Trophoblast cell (in vitro differentiated cells and primary cell): ENCODE measurements around the gene HNRNPC.
A peak's percentile ranks its signal among the peaks of the same experiment; 100 is the strongest.

Experiments used
- DNase-seq, 2 donors: peaks; one replicate each; pipeline ENCODE4 v3.0.0-alpha.2; 2016
- H2AFZ ChIP-seq: 2 replicates; pipeline ENCODE4 v1.6.1; 2013; ENCODE audit warnings: low read length, moderate library complexity, mild to moderate bottlenecking; ENCODE audit not compliant: insufficient read depth, poor library complexity
- H2AK5ac ChIP-seq: 2 replicates; pipeline ENCODE4 v1.6.1; 2013; ENCODE audit warnings: mild to moderate bottlenecking, low read length
- H2BK120ac ChIP-seq: 2 replicates; pipeline ENCODE4 v1.6.1; 2013; ENCODE audit warnings: low read length, mild to moderate bottlenecking, moderate library complexity; ENCODE audit not compliant: insufficient read depth, poor library complexity
- H2BK12ac ChIP-seq: 2 replicates; pipeline ENCODE4 v1.6.1; 2013; ENCODE audit warnings: mild to moderate bottlenecking, low read length, moderate library complexity
- H2BK5ac ChIP-seq: 2 replicates; pipeline ENCODE4 v1.6.1; 2013; ENCODE audit warnings: low read length, low read depth, moderate library complexity, mild to moderate bottlenecking; ENCODE audit not compliant: poor library complexity
- H3K14ac ChIP-seq: 2 replicates; pipeline ENCODE4 v1.6.1; 2013; ENCODE audit warnings: mild to moderate bottlenecking, low read length
- H3K18ac ChIP-seq: 2 replicates; pipeline ENCODE4 v1.6.1; 2013; ENCODE audit warnings: mild to moderate bottlenecking, low read length
- H3K23ac ChIP-seq: 2 replicates; pipeline ENCODE4 v1.6.1; 2013; ENCODE audit warnings: low read length
- H3K27ac ChIP-seq: 2 replicates; pipeline ENCODE4 v1.5.1; 2013; ENCODE audit warnings: low read depth, mild to moderate bottlenecking, inconsistent platforms, low read length, moderate library complexity
- H3K27me3 ChIP-seq: 2 replicates; pipeline ENCODE4 v1.6.1; 2013; ENCODE audit warnings: inconsistent platforms, mild to moderate bottlenecking, low read length, moderate library complexity; ENCODE audit not compliant: insufficient read depth
- H3K36me3 ChIP-seq, 2 experiments: 1 replicate in 1 of 2; 2 replicates in 1 of 2; pipeline ENCODE4 v1.6.1; 2013; ENCODE audit warnings: low read length in 2 of 2, mild to moderate bottlenecking in 2 of 2, moderate library complexity in 1 of 2; ENCODE audit not compliant: insufficient read depth in 2 of 2, control insufficient read depth in 1 of 2
- H3K4ac ChIP-seq: 2 replicates; pipeline ENCODE4 v1.6.1; 2013; ENCODE audit warnings: low read depth, mild to moderate bottlenecking, low read length, moderate library complexity
- H3K4me1 ChIP-seq, 2 experiments: 1 replicate in 1 of 2; 2 replicates in 1 of 2; pipeline ENCODE4 v1.6.1; 2013; ENCODE audit warnings: low read length in 2 of 2, mild to moderate bottlenecking in 2 of 2, moderate library complexity in 1 of 2; ENCODE audit not compliant: insufficient read depth in 2 of 2, control insufficient read depth in 1 of 2
- H3K4me2 ChIP-seq: 2 replicates; pipeline ENCODE4 v1.6.1; 2013; ENCODE audit warnings: inconsistent platforms, mild to moderate bottlenecking, low read length, moderate library complexity
- H3K4me3 ChIP-seq: 2 replicates; pipeline ENCODE4 v1.5.1; 2013; ENCODE audit warnings: mild to moderate bottlenecking, low read depth, low read length, inconsistent platforms
- H3K79me1 ChIP-seq: one replicate; pipeline ENCODE4 v1.6.1; 2013; ENCODE audit warnings: low read length
- H3K79me2 ChIP-seq: 2 replicates; pipeline ENCODE4 v1.6.1; 2013; ENCODE audit warnings: low read length, mild to moderate bottlenecking; ENCODE audit not compliant: control insufficient read depth, insufficient read depth, poor library complexity
- H3K9ac ChIP-seq: 2 replicates; pipeline ENCODE4 v1.6.1; 2013; ENCODE audit warnings: mild to moderate bottlenecking, low read length
- H3K9me3 ChIP-seq: 2 replicates; pipeline ENCODE4 v1.6.1; 2013; ENCODE audit warnings: low read depth, mild to moderate bottlenecking, control low read depth, inconsistent platforms, low read length; ENCODE audit not compliant: insufficient read depth
- H4K12ac ChIP-seq: 2 replicates; pipeline ENCODE4 v1.6.1; 2013; ENCODE audit warnings: low read depth, mild to moderate bottlenecking, low read length, moderate library complexity
- H4K8ac ChIP-seq: 2 replicates; pipeline ENCODE4 v1.6.1; 2013; ENCODE audit warnings: low read depth, mild to moderate bottlenecking, low read length, moderate library complexity
- H4K91ac ChIP-seq: one replicate; pipeline ENCODE4 v1.6.1; 2013; ENCODE audit warnings: low read depth, mild to moderate bottlenecking, low read length, moderate library complexity
- WGBS: extraction: QIAGEN DNeasy Blood & Tissue Kit; methylation state at CpG from one replicate; pipeline ENCODE4 v1.1.7; 2013; ENCODE audit warnings: missing lambda C conversion rate; ENCODE audit not compliant: insufficient read length, insufficient coverage; ENCODE audit errors: extremely low coverage; 5-methylcytosine and 5-hydroxymethylcytosine counted together

HNRNPC gene

DNA sequence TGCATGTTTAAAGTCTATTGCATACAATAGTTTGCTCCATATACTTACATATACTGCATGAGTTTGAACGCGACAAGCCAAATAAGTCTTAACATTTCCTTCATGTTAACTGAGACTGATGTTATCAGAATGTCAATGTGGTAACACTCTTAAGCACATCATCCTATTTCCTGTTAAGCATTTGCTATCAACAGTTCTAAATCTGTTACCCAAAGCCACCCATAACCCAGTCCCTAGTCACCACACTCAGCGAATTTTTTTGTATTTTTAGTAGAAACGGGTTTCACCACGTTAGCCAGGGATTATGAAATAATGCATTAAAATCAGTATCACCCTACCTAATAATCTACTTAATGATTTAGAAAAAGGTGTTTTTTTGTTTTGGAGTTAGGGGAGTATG, 39.4 kb downstream of the HNRNPC start:
- Histone ChIP-seq H3K14ac (no peak overlapping the region), H2BK12ac (no peak overlapping the region), H3K4me3 (no peak overlapping the region), H3K27me3 (no peaks in the 10 kb centered on the region), H3K79me2 (peaks cover 9% of the 10 kb centered on the region), H3K23ac (no peak overlapping the region), H3K36me3 (peaks cover 41 to 53% of the 10 kb centered on the region in 2 experiments), H2AFZ (no peak overlapping the region), H3K9ac (no peak overlapping the region), H3K27ac (no peak overlapping the region), H4K8ac (no peak overlapping the region), H2BK5ac (no peak overlapping the region), H3K9me3 (no peaks in the 10 kb centered on the region), H4K91ac (no peak overlapping the region), H3K4me2 (no peak overlapping the region), H3K79me1 (no peaks in the 10 kb centered on the region), H3K18ac (no peak overlapping the region), H2AK5ac (no peak overlapping the region), H2BK120ac (no peak overlapping the region), H3K4me1 (no peaks in the 10 kb centered on the region), H4K12ac (no peak overlapping the region), H3K4ac (no peak overlapping the region)
- WGBS, result no CpG with 5 or more reads among the region's 5 CpGs
- no peak for DNase-seq

DNA sequence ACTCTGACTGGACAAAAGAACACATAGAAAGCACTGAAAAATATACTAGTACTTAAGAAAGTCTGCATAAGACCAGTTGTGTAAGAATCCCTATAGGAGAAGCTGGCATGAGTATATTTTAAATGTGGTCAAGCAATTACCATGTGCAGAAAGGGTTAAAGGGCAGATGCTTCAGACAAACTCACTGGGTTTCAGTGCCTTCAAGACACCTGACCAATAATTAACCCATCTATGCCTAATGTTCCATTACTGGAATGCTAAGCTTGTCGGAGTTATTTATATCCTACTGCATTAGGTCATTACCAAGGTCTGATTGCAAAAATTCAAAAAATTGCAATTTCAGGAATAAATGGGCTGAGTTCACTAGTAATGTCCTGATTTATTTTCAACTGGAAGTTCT, 41.3 kb downstream of the HNRNPC start:
- Histone ChIP-seq H3K18ac (no peak overlapping the region), H3K9ac (no peak overlapping the region), H3K79me2 (peaks cover 7% of the 10 kb centered on the region), H4K12ac (no peak overlapping the region), H2BK120ac (no peak overlapping the region), H3K9me3 (no peaks in the 10 kb centered on the region), H3K14ac (no peak overlapping the region), H4K91ac (no peak overlapping the region), H3K4ac (peak overlapping the region; percentile 69), H2AFZ (no peak overlapping the region), H3K4me1 (no peaks in the 10 kb centered on the region), H2BK12ac (no peak overlapping the region), H3K23ac (no peak overlapping the region), H3K79me1 (no peaks in the 10 kb centered on the region), H2BK5ac (no peak overlapping the region), H3K4me2 (no peak overlapping the region), H3K36me3 (peaks cover 40 to 52% of the 10 kb centered on the region in 2 experiments), H3K27me3 (no peaks in the 10 kb centered on the region), H4K8ac (no peak overlapping the region), H3K4me3 (no peak overlapping the region), H3K27ac (no peak overlapping the region), H2AK5ac (no peak overlapping the region)
- WGBS, result no CpG with 5 or more reads among the region's 1 CpG
- DNase-seq, result no peak

DNA sequence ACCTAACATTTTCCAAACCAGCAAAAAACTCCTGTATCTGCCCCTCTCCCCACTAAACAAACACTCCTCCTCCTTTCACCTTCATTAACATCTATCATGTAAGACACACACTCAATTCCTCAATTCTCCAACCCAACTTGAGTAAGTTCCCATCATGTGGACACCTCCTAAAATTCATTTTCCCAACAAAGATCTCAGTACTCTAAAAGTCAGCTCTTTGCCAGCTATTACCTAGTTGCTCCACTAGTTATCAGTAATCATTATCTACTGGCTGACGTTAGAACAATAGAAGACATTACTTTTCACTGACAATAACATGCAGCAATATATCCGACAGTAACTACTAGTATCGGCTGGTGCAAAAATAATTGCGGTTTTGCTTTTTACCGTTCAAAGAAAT, 42.1 kb downstream of the HNRNPC start:
- Histone ChIP-seq H2BK12ac (no peak overlapping the region), H3K4ac (peak overlapping the region; percentile 55), H3K27me3 (no peaks in the 10 kb centered on the region), H3K79me2 (peaks cover 2% of the 10 kb centered on the region), H4K12ac (no peak overlapping the region), H3K79me1 (no peaks in the 10 kb centered on the region), H2AK5ac (no peak overlapping the region), H3K27ac (no peak overlapping the region), H3K18ac (no peak overlapping the region), H3K14ac (no peak overlapping the region), H3K4me2 (no peak overlapping the region), H3K4me1 (no peaks in the 10 kb centered on the region), H2BK5ac (no peak overlapping the region), H3K23ac (no peak overlapping the region), H2AFZ (no peak overlapping the region), H3K9ac (no peak overlapping the region), H4K91ac (no peak overlapping the region), H2BK120ac (no peak overlapping the region), H3K9me3 (no peaks in the 10 kb centered on the region), H4K8ac (no peak overlapping the region), H3K36me3 (peaks cover 40 to 52% of the 10 kb centered on the region in 2 experiments), H3K4me3 (no peak overlapping the region)
- no peak for DNase-seq
- WGBS, result no CpG with 5 or more reads among the region's 5 CpGs

DNA sequence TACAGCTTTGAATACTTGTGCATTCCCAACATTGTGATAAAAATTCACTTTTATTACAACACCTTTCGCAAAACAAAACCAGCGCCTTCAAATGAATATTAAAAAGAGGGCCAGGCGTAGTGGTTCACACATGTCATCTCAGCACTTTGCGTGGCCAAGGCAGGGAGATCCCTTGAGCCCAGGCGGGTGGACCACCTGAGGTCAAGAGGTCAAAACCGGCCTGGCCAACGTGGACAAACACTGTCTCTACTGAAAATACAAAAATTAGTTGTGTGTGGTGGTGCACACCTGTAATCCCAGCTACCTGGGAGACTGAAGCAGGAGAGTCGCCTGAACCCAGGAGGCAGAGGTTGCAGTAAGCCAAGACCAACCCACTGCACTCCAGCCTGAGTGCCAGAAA, 42.8 kb downstream of the HNRNPC start:
- Histone ChIP-seq H2AFZ (no peak overlapping the region), H3K9me3 (no peaks in the 10 kb centered on the region), H3K4me1 (no peaks in the 10 kb centered on the region), H3K4ac (peak overlapping the region; percentile 89), H3K27me3 (no peaks in the 10 kb centered on the region), H4K8ac (no peak overlapping the region), H3K79me1 (no peaks in the 10 kb centered on the region), H3K18ac (no peak overlapping the region), H4K12ac (no peak overlapping the region), H2AK5ac (no peak overlapping the region), H3K9ac (no peak overlapping the region), H2BK5ac (no peak overlapping the region), H2BK120ac (no peak overlapping the region), H3K23ac (no peak overlapping the region), H3K27ac (no peak overlapping the region), H3K4me2 (no peak overlapping the region), H2BK12ac (no peak overlapping the region), H3K4me3 (no peak overlapping the region), H3K79me2 (peaks cover 2% of the 10 kb centered on the region), H3K14ac (no peak overlapping the region), H3K36me3 (peaks cover 43 to 51% of the 10 kb centered on the region in 2 experiments), H4K91ac (no peak overlapping the region)
- no peak for DNase-seq
- 100% methylated on average over 2 of the region's 8 CpGs for WGBS
